Naive thymus-derived CD4-positive, alpha-beta T cell (primary cell): Measurements from ENCODE around the gene MAMLD1. TPM values are rescaled to one million over a fixed set of nuclear protein-coding genes. Genes with fewer than 3 reads are reported as not detected.

Experiments
- ATAC-seq: fragments of 150-1000 bp; cut with Tn5 transposase; 2 replicates; pipeline ENCODE4 v1.10.0; 2021; ENCODE audit warnings: mild to moderate bottlenecking, moderate library complexity
- CTCF ChIA-PET: fragments of 350-600 bp; sonication (Branson Sonifier 250); formaldehyde crosslinking; loops from one replicate; lab custom pipeline; 2021; ENCODE audit warnings: antibody characterized with exemption; lab: Charles Lee
- POLR2A ChIA-PET: fragments of 350-600 bp; sonication (Branson Sonifier 250); formaldehyde crosslinking; loops from one replicate; lab custom pipeline; 2021; ENCODE audit warnings: antibody characterized with exemption, inconsistent platforms; lab: Charles Lee
- DNase-seq, 9 donors: peaks; one replicate each; pipeline versions ENCODE4 v3.0.0 to v3.0.0-alpha.2; 2020 to 2022; ENCODE audit warnings: mixed read lengths in 1 of 9
- H3K27ac ChIP-seq: one replicate; pipeline ENCODE4 v1.7.0; 2013; ENCODE audit warnings: mild to moderate bottlenecking, low read depth, low read length, moderate library complexity
- H3K27me3 ChIP-seq, 2 donors: one replicate each; pipeline ENCODE4 v1.7.0; 2013; ENCODE audit warnings: low read length in 2 of 2, mild to moderate bottlenecking in 2 of 2, moderate library complexity in 2 of 2; ENCODE audit not compliant: control insufficient read depth in 2 of 2, insufficient read depth in 2 of 2
- H3K36me3 ChIP-seq, 3 experiments: 1 replicate in 2 of 3; 2 replicates in 1 of 3; pipeline ENCODE4 v1.7.0; 2013; ENCODE audit warnings: low read length in 3 of 3, mild to moderate bottlenecking in 3 of 3, moderate library complexity in 1 of 3; ENCODE audit not compliant: insufficient read depth in 3 of 3, control insufficient read depth in 2 of 3
- H3K4me1 ChIP-seq, 2 donors: one replicate each; pipeline ENCODE4 v1.7.0; 2013; ENCODE audit warnings: low read length in 2 of 2, mild to moderate bottlenecking in 2 of 2, moderate library complexity in 1 of 2; ENCODE audit not compliant: control insufficient read depth in 2 of 2, insufficient read depth in 2 of 2
- H3K4me3 ChIP-seq: 2 replicates; pipeline ENCODE4 v1.7.0; 2013; ENCODE audit warnings: mild to moderate bottlenecking, low read length
- H3K9me3 ChIP-seq, 3 experiments: 1 replicate in 2 of 3; 2 replicates in 1 of 3; pipeline ENCODE4 v1.7.0; 2013; ENCODE audit warnings: low read length in 3 of 3; ENCODE audit not compliant: control insufficient read depth in 2 of 3
- H3K27ac Mint-ChIP-seq, 9 donors: one replicate each; pipeline ENCODE4 v1.8.0; 2020 to 2022; ENCODE audit warnings: mixed read lengths in 9 of 9, mild to moderate bottlenecking in 8 of 9, moderate library complexity in 5 of 9, inconsistent platforms in 2 of 9
- H3K27me3 Mint-ChIP-seq, 5 donors: one replicate each; pipeline ENCODE4 v1.8.0; 2021 to 2022; ENCODE audit warnings: mixed read lengths in 5 of 5, mild to moderate bottlenecking in 1 of 5
- H3K36me3 Mint-ChIP-seq, 5 donors: one replicate each; pipeline ENCODE4 v1.8.0; 2020 to 2022; ENCODE audit warnings: mixed read lengths in 5 of 5, mild to moderate bottlenecking in 3 of 5, inconsistent platforms in 1 of 5
- H3K4me1 Mint-ChIP-seq, 7 donors: one replicate each; pipeline ENCODE4 v1.8.0; 2020 to 2022; ENCODE audit warnings: mixed read lengths in 7 of 7, mild to moderate bottlenecking in 3 of 7, inconsistent platforms in 1 of 7
- H3K4me3 Mint-ChIP-seq, 10 donors: one replicate each; pipeline ENCODE4 v1.8.0; 2020 to 2022; ENCODE audit warnings: mild to moderate bottlenecking in 10 of 10, mixed read lengths in 10 of 10, moderate library complexity in 6 of 10, inconsistent platforms in 2 of 10
- H3K9me3 Mint-ChIP-seq, 11 donors: one replicate each; pipeline ENCODE4 v1.8.0; 2020 to 2022; ENCODE audit warnings: mixed read lengths in 11 of 11, mild to moderate bottlenecking in 4 of 11, inconsistent platforms in 1 of 11, moderate library complexity in 1 of 11
- intact Hi-C, 2 donors: fragments of 100-400 bp; cut with micrococcal nuclease; formaldehyde crosslinking; loops; one replicate each; pipeline ENCODE4 v1.15.1; 2023
- polyA plus RNA-seq, 2 donors: library from polyadenylated mRNA; unstranded; fragments of 300-500 nt; fragmentation: Illumina TruSeq; gene quantifications; one replicate each; pipeline ENCODE4 v1.2.3, GENCODE V29; 2021
- total RNA-seq, 6 experiments: library from RNA in 5 of 6; stranded (reverse) in 5 of 6; gene quantifications; 1 replicate in 5 of 6; 2 replicates in 1 of 6; pipeline ENCODE4 v1.2.3 and lab custom pipeline; 2021 to 2026

The MAMLD1 gene, protein sequence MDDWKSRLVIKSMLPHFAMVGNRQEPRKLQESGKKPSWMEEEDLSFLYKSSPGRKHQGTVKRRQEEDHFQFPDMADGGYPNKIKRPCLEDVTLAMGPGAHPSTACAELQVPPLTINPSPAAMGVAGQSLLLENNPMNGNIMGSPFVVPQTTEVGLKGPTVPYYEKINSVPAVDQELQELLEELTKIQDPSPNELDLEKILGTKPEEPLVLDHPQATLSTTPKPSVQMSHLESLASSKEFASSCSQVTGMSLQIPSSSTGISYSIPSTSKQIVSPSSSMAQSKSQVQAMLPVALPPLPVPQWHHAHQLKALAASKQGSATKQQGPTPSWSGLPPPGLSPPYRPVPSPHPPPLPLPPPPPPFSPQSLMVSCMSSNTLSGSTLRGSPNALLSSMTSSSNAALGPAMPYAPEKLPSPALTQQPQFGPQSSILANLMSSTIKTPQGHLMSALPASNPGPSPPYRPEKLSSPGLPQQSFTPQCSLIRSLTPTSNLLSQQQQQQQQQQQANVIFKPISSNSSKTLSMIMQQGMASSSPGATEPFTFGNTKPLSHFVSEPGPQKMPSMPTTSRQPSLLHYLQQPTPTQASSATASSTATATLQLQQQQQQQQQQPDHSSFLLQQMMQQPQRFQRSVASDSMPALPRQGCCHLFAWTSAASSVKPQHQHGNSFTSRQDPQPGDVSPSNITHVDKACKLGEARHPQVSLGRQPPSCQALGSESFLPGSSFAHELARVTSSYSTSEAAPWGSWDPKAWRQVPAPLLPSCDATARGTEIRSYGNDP
- total RNA-seq (1 to 10 TPM in 2 of 5 experiments, under 1 TPM in 3; 0.14 to 8.9 (median 0.46) TPM), polyA plus RNA-seq (under 1 TPM in 1 of 2 donors, not detected in 1; 0.13 TPM), total RNA-seq (lab: John Stamatoyannopoulos, UW) (not detected)

- H3K27ac ChIP-seq: no peak within 1 kb of the TSS
- ChIA-PET CTCF (interaction anchor here (1.0 kb wide), 1 partner anchor 20 kb away, joined by 3 read pairs; no protein-coding TSS in a partner anchor), POLR2A (interaction anchor here (1.3 kb wide), 1 partner anchor 424 kb away, joined by 4 read pairs; the partner anchor contains the start of gene EOLA2)
- peak within 1 kb of the TSS in 4 of 9 donors; percentile 56 to 76 (median 64) for H3K27ac Mint-ChIP-seq
- peaks cover 0 to 11% of the 10 kb centered on the region in 2 donors for H3K4me1 ChIP-seq
- H3K4me3 ChIP-seq: peak within 1 kb of the TSS; percentile 53
- H3K27me3 Mint-ChIP-seq: peaks cover 0 to 33% (median 18%) of the 10 kb centered on the region in 5 donors
- DNase-seq (peak; percentile 20 to 69 (median 48)), ATAC-seq (peak; percentile 77)
- H3K27me3 ChIP-seq: peaks cover 0 to 5% of the 10 kb centered on the region in 2 donors
- peaks cover 0 to 2% (median 0%) of the 10 kb centered on the region in 5 donors for H3K36me3 Mint-ChIP-seq
- no peaks in the 10 kb centered on the region for H3K9me3 ChIP-seq
- peak within 1 kb of the TSS; percentile 84 to 96 (median 88) for H3K4me3 Mint-ChIP-seq
- H3K4me1 Mint-ChIP-seq: peaks cover 0 to 38% (median 19%) of the 10 kb centered on the region in 7 donors
- peaks cover 0 to 3% (median 0%) of the 10 kb centered on the region in 11 donors for H3K9me3 Mint-ChIP-seq
- intact Hi-C loops: loop anchor here (1.0 to 10.0 kb wide), 13 partner anchors 47 to 858 kb away; partner anchors contain the start of genes MTMR1 (in 2 of the 2), CD99L2 (in 1 of the 2), EOLA1 (in 1 of the 2) and EOLA2 (in 1 of the 2)
- no peaks in the 10 kb centered on the region for H3K36me3 ChIP-seq
Observed at GRCh38 chrX:150362599-150363481, at the start of gene MAMLD1. MAMLD1 (plus strand) TSS chrX:150363317; CDS start chrX:150445517, 82,200 bp downstream.

- Histone ChIP-seq H3K9me3 (no peaks in the 10 kb centered on the region), H3K4me3 (no peak overlapping the region), H3K27me3 (no peaks in the 10 kb centered on the region), H3K4me1 (no peaks in the 10 kb centered on the region), H3K36me3 (no peaks in the 10 kb centered on the region), H3K27ac (no peak overlapping the region)
- POLR2A ChIA-PET: no interaction called here
- DNase-seq: no peak
- intact Hi-C loops: no loop called here
- H3K27ac Mint-ChIP-seq: no peak overlapping the region
- H3K27me3 Mint-ChIP-seq: no peaks in the 10 kb centered on the region
- no peaks in the 10 kb centered on the region for H3K36me3 Mint-ChIP-seq
- CTCF ChIA-PET: no interaction called here
- ATAC-seq: no peak
- H3K9me3 Mint-ChIP-seq: peaks cover 0 to 4% (median 0%) of the 10 kb centered on the region in 11 donors
- no peak overlapping the region for H3K4me3 Mint-ChIP-seq
- peaks cover 0 to 6% (median 0%) of the 10 kb centered on the region in 7 donors for H3K4me1 Mint-ChIP-seq
Observed at GRCh38 chrX:150313514-150313913, 49.6 kb upstream of the MAMLD1 start.

GRCh38 chrX:150314186-150314585, 48.9 kb upstream of the MAMLD1 start:
- no peaks in the 10 kb centered on the region for H3K27me3 Mint-ChIP-seq
- intact Hi-C loops: no loop called here
- CTCF ChIA-PET: no interaction called here
- Histone ChIP-seq H3K36me3 (no peaks in the 10 kb centered on the region), H3K4me3 (no peak overlapping the region), H3K27me3 (no peaks in the 10 kb centered on the region), H3K9me3 (no peaks in the 10 kb centered on the region), H3K27ac (no peak overlapping the region), H3K4me1 (no peaks in the 10 kb centered on the region)
- ATAC-seq: no peak
- DNase-seq: no peak
- peak overlapping the region in 1 of 9 donors; percentile 12 for H3K27ac Mint-ChIP-seq
- H3K4me1 Mint-ChIP-seq: peaks cover 0 to 3% (median 0%) of the 10 kb centered on the region in 7 donors
- no peaks in the 10 kb centered on the region for H3K36me3 Mint-ChIP-seq
- no peak overlapping the region for H3K4me3 Mint-ChIP-seq
- POLR2A ChIA-PET: no interaction called here
- peaks cover 0 to 4% (median 0%) of the 10 kb centered on the region in 11 donors for H3K9me3 Mint-ChIP-seq

- ChIA-PET CTCF (no interaction called here), POLR2A (no interaction called here)
- no peaks in the 10 kb centered on the region for H3K36me3 ChIP-seq
- H3K4me3 ChIP-seq: no peak overlapping the region
- intact Hi-C loops: no loop called here
- peaks cover 0 to 3% (median 0%) of the 10 kb centered on the region in 11 donors for H3K9me3 Mint-ChIP-seq
- H3K27ac Mint-ChIP-seq: no peak overlapping the region
- DNase-seq (no peak), ATAC-seq (no peak)
- H3K4me1 ChIP-seq: no peaks in the 10 kb centered on the region
- H3K36me3 Mint-ChIP-seq: no peaks in the 10 kb centered on the region
- H3K9me3 ChIP-seq: no peaks in the 10 kb centered on the region
- no peaks in the 10 kb centered on the region for H3K27me3 Mint-ChIP-seq
- H3K4me1 Mint-ChIP-seq: no peaks in the 10 kb centered on the region
- no peak overlapping the region for H3K4me3 Mint-ChIP-seq
- H3K27ac ChIP-seq: no peak overlapping the region
- no peaks in the 10 kb centered on the region for H3K27me3 ChIP-seq
Observed at GRCh38 chrX:150316564-150316963, 46.6 kb upstream of the MAMLD1 start.

DNA sequence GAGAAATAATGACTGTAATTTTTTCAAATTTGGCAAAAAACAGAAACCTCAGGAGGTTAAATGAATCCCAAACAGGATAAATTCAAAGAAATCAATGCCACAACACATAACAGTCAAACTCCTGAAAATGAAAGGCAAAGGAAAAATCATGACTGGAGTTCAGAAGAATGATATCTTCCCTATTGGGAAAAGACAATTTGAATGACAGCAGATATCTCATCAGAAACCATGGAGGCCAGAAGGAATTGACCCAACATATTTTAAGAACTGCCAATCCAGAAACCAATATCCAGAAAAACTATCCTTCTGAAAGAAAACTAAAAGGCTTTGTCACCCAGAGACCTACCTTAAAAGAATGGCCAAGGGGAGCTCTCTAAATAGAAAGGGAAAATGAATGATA, 40.1 kb upstream of the MAMLD1 start:
- H3K4me1 ChIP-seq: no peaks in the 10 kb centered on the region
- no peaks in the 10 kb centered on the region for H3K27me3 ChIP-seq
- no peak overlapping the region for H3K27ac ChIP-seq
- Mint-ChIP-seq H3K27ac (no peak overlapping the region), H3K4me1 (peaks cover 0 to 5% (median 0%) of the 10 kb centered on the region in 7 donors), H3K9me3 (peaks cover 0 to 10% (median 0%) of the 10 kb centered on the region in 11 donors), H3K27me3 (peaks cover 0 to 13% (median 0%) of the 10 kb centered on the region in 5 donors), H3K36me3 (peaks cover 0 to 3% (median 0%) of the 10 kb centered on the region in 5 donors), H3K4me3 (no peak overlapping the region)
- POLR2A ChIA-PET: no interaction called here
- intact Hi-C loops: no loop called here
- H3K36me3 ChIP-seq: no peaks in the 10 kb centered on the region
- CTCF ChIA-PET: no interaction called here
- ATAC-seq: no peak
- no peak overlapping the region for H3K4me3 ChIP-seq
- no peak for DNase-seq
- H3K9me3 ChIP-seq: no peaks in the 10 kb centered on the region
